ENCODE results near the gene ABI3BP. TPM values are rescaled to one million over a fixed set of nuclear protein-coding genes. Genes with fewer than 3 reads are reported as not detected.

ABI3BP gene
- total and polyA plus RNA-seq, 2 experiments from 2014 or later = 0.42 to 0.57 TPM

DNA sequence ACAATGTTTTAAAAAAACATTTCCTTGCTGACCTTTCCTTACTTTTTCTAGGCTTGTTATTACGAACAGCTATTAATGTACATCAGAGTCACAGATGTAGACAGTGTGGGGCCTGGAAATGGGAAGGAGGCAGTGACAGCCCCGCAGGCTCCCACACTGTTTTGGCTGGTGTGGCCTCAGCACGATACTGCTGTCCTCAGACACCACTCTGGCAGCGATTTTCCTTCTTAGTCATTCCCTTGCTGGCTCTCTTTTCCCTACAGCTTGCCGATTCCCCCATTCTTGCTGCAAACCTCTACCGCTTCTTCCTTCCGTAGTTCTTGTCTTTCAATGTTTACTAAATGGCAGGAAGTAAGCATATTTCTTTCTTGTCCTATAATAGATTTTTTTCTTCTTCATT, 113.1 kb downstream of the ABI3BP start:
- H3K36me3 Mint-ChIP-seq (ENCODE audit: low read depth) = no peaks in the 10 kb centered on the region
- Histone ChIP-seq H3K36me3 (ENCODE audit: insufficient read depth) (no peaks in the 10 kb centered on the region), H3K9me2 (ENCODE audit: insufficient read depth) (no peaks in the 10 kb centered on the region), H3K4me3 (no peak overlapping the region), H2AFZ (no peak overlapping the region), H3K27ac (ENCODE audit: low read depth) (no peak overlapping the region), H4K20me1 (replicated peaks; ENCODE audit: insufficient read depth) (no peaks in the 10 kb centered on the region), H3K4me1 (ENCODE audit: insufficient read depth) (no peaks in the 10 kb centered on the region), H3K27me3 (ENCODE audit: insufficient read depth) (no peaks in the 10 kb centered on the region), H3F3A (replicated peaks; ENCODE audit: low read depth) (no peaks in the 10 kb centered on the region), H3K4me2 (no peak overlapping the region), H3K79me2 (replicated peaks; ENCODE audit: insufficient read depth) (no peaks in the 10 kb centered on the region)
- ATAC-seq (no peak), DNase-seq (ENCODE audit: low spot score) (no peak)
- H3K27me3 Mint-ChIP-seq (ENCODE audit: insufficient read depth, low read depth, poor library complexity) = peaks cover 1% of the 10 kb centered on the region
- H3K4me3 Mint-ChIP-seq = no peak overlapping the region
- TF ChIP-seq POLR2AphosphoS5 (IDR thresholded peaks at IDR 0.05; ENCODE audit: low read depth) = no peak
- TF ChIP-seq, protein P1, sequence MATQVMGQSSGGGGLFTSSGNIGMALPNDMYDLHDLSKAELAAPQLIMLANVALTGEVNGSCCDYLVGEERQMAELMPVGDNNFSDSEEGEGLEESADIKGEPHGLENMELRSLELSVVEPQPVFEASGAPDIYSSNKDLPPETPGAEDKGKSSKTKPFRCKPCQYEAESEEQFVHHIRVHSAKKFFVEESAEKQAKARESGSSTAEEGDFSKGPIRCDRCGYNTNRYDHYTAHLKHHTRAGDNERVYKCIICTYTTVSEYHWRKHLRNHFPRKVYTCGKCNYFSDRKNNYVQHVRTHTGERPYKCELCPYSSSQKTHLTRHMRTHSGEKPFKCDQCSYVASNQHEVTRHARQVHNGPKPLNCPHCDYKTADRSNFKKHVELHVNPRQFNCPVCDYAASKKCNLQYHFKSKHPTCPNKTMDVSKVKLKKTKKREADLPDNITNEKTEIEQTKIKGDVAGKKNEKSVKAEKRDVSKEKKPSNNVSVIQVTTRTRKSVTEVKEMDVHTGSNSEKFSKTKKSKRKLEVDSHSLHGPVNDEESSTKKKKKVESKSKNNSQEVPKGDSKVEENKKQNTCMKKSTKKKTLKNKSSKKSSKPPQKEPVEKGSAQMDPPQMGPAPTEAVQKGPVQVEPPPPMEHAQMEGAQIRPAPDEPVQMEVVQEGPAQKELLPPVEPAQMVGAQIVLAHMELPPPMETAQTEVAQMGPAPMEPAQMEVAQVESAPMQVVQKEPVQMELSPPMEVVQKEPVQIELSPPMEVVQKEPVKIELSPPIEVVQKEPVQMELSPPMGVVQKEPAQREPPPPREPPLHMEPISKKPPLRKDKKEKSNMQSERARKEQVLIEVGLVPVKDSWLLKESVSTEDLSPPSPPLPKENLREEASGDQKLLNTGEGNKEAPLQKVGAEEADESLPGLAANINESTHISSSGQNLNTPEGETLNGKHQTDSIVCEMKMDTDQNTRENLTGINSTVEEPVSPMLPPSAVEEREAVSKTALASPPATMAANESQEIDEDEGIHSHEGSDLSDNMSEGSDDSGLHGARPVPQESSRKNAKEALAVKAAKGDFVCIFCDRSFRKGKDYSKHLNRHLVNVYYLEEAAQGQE (IDR thresholded peaks at IDR 0.05; ENCODE audit: unreplicated experiment) = no peak
- no peak for TF ChIP-seq EZH2 (IDR thresholded peaks at IDR 0.05; ENCODE audit: low read depth, unreplicated experiment)
- TF ChIP-seq, protein P2, sequence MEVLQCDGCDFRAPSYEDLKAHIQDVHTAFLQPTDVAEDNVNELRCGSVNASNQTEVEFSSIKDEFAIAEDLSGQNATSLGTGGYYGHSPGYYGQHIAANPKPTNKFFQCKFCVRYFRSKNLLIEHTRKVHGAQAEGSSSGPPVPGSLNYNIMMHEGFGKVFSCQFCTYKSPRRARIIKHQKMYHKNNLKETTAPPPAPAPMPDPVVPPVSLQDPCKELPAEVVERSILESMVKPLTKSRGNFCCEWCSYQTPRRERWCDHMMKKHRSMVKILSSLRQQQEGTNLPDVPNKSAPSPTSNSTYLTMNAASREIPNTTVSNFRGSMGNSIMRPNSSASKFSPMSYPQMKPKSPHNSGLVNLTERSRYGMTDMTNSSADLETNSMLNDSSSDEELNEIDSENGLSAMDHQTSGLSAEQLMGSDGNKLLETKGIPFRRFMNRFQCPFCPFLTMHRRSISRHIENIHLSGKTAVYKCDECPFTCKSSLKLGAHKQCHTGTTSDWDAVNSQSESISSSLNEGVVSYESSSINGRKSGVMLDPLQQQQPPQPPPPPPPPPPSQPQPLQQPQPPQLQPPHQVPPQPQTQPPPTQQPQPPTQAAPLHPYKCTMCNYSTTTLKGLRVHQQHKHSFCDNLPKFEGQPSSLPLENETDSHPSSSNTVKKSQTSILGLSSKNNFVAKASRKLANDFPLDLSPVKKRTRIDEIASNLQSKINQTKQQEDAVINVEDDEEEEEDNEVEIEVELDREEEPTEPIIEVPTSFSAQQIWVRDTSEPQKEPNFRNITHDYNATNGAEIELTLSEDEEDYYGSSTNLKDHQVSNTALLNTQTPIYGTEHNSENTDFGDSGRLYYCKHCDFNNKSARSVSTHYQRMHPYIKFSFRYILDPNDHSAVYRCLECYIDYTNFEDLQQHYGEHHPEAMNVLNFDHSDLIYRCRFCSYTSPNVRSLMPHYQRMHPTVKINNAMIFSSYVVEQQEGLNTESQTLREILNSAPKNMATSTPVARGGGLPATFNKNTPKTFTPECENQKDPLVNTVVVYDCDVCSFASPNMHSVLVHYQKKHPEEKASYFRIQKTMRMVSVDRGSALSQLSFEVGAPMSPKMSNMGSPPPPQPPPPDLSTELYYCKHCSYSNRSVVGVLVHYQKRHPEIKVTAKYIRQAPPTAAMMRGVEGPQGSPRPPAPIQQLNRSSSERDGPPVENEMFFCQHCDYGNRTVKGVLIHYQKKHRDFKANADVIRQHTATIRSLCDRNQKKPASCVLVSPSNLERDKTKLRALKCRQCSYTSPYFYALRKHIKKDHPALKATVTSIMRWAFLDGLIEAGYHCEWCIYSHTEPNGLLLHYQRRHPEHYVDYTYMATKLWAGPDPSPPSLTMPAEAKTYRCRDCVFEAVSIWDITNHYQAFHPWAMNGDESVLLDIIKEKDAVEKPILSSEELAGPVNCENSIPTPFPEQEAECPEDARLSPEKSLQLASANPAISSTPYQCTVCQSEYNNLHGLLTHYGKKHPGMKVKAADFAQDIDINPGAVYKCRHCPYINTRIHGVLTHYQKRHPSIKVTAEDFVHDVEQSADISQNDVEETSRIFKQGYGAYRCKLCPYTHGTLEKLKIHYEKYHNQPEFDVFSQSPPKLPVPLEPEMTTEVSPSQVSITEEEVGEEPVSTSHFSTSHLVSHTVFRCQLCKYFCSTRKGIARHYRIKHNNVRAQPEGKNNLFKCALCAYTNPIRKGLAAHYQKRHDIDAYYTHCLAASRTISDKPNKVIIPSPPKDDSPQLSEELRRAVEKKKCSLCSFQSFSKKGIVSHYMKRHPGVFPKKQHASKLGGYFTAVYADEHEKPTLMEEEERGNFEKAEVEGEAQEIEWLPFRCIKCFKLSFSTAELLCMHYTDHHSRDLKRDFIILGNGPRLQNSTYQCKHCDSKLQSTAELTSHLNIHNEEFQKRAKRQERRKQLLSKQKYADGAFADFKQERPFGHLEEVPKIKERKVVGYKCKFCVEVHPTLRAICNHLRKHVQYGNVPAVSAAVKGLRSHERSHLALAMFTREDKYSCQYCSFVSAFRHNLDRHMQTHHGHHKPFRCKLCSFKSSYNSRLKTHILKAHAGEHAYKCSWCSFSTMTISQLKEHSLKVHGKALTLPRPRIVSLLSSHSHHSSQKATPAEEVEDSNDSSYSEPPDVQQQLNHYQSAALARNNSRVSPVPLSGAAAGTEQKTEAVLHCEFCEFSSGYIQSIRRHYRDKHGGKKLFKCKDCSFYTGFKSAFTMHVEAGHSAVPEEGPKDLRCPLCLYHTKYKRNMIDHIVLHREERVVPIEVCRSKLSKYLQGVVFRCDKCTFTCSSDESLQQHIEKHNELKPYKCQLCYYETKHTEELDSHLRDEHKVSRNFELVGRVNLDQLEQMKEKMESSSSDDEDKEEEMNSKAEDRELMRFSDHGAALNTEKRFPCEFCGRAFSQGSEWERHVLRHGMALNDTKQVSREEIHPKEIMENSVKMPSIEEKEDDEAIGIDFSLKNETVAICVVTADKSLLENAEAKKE (CRISPR knock-in tag; IDR thresholded peaks at IDR 0.05) = no peak
- no peak for TF ChIP-seq ZNF331 (CRISPR knock-in tag; IDR thresholded peaks at IDR 0.05; ENCODE audit: low read depth)
- no peak for TF ChIP-seq CREB1 (CRISPR knock-in tag; IDR thresholded peaks at IDR 0.05; ENCODE audit: low read depth)
- TF ChIP-seq STAT1 (IDR thresholded peaks at IDR 0.05; ENCODE audit: unreplicated experiment) = no peak
- TF ChIP-seq, protein P3, sequence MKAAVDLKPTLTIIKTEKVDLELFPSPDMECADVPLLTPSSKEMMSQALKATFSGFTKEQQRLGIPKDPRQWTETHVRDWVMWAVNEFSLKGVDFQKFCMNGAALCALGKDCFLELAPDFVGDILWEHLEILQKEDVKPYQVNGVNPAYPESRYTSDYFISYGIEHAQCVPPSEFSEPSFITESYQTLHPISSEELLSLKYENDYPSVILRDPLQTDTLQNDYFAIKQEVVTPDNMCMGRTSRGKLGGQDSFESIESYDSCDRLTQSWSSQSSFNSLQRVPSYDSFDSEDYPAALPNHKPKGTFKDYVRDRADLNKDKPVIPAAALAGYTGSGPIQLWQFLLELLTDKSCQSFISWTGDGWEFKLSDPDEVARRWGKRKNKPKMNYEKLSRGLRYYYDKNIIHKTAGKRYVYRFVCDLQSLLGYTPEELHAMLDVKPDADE (IDR thresholded peaks at IDR 0.05) = no peak
- TF ChIP-seq EZH2phosphoT487 (IDR thresholded peaks at IDR 0.05; ENCODE audit: unreplicated experiment) = no peak
- no peak for TF ChIP-seq JUNB (IDR thresholded peaks at IDR 0.05; ENCODE audit: unreplicated experiment)
- TF ChIP-seq ZNF114 (CRISPR knock-in tag; IDR thresholded peaks at IDR 0.05) = no peak
- no peak for TF ChIP-seq NANOG (IDR thresholded peaks at IDR 0.05; ENCODE audit: borderline replicate concordance)
- TF ChIP-seq, protein P4, sequence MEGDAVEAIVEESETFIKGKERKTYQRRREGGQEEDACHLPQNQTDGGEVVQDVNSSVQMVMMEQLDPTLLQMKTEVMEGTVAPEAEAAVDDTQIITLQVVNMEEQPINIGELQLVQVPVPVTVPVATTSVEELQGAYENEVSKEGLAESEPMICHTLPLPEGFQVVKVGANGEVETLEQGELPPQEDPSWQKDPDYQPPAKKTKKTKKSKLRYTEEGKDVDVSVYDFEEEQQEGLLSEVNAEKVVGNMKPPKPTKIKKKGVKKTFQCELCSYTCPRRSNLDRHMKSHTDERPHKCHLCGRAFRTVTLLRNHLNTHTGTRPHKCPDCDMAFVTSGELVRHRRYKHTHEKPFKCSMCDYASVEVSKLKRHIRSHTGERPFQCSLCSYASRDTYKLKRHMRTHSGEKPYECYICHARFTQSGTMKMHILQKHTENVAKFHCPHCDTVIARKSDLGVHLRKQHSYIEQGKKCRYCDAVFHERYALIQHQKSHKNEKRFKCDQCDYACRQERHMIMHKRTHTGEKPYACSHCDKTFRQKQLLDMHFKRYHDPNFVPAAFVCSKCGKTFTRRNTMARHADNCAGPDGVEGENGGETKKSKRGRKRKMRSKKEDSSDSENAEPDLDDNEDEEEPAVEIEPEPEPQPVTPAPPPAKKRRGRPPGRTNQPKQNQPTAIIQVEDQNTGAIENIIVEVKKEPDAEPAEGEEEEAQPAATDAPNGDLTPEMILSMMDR (conservative IDR thresholded peaks at IDR 0.05; ENCODE audit: low read depth in 2 of 2) = no peak
- H3K4me1 Mint-ChIP-seq = peaks cover 4% of the 10 kb centered on the region; the same call in 2 of the 3 replicates
- no peak overlapping the region; the same call in 1 of the 2 replicates for H3K27ac Mint-ChIP-seq
- no peaks in the 10 kb centered on the region for H3K9me3 Mint-ChIP-seq

All from GM23338 (cell line).